ENCODE measurements around the gene LSS. TPM values are rescaled to one million over a fixed set of nuclear protein-coding genes. Genes with fewer than 3 reads are reported as not detected.
"Not testable (repeated sequence)": the region's sequence is repeated elsewhere in the genome, so short reads cannot be mapped to it uniquely, and the experiment has no call there.

The LSS gene
- total RNA-seq, 1 donor from 2014 or later: 52.6 TPM

- DNase-seq (ENCODE audit: low read depth in 2 of 2): no peak
Measured at GRCh38 chr21:46205766-46206162, 22.8 kb downstream of the LSS start.

- DNase-seq (ENCODE audit: low read depth in 2 of 2): no peak
Measured at GRCh38 chr21:46205166-46205565, 23.4 kb downstream of the LSS start.

DNA sequence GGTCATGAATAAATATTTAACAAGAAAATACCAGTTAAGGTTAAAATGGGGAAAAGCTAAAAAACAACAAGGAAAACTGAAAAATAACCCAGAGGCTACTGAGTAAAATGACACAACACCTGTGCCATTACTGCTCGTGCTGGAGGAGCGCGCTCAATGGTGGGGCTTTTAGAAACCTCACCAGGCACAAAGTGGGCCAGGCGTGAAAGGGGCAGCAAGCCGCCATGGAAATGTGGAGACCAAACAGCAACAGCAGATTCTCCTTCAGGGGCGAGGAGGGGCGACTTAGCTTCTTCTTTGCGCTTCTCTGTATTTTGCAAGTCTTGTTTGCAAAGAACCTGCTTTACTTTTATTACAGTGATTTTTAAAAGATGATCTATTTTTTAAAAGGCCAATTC lies 25.4 kb downstream of the LSS start:
- DNase-seq (ENCODE audit: low read depth in 2 of 2): no peak

- peak; percentile 52 to 87 for DNase-seq (ENCODE audit: low read depth in 2 of 2)
Measured at GRCh38 chr21:46202592-46203202, 25.9 kb downstream of the LSS start.

GRCh38 chr21:46200877-46201803 lies 27.4 kb downstream of the LSS start:
- not testable (repeated sequence) for DNase-seq (ENCODE audit: low read depth in 2 of 2)

GRCh38 chr21:46199436-46200373 lies 28.9 kb downstream of the LSS start:
- DNase-seq (ENCODE audit: low read depth in 2 of 2): no peak

DNA sequence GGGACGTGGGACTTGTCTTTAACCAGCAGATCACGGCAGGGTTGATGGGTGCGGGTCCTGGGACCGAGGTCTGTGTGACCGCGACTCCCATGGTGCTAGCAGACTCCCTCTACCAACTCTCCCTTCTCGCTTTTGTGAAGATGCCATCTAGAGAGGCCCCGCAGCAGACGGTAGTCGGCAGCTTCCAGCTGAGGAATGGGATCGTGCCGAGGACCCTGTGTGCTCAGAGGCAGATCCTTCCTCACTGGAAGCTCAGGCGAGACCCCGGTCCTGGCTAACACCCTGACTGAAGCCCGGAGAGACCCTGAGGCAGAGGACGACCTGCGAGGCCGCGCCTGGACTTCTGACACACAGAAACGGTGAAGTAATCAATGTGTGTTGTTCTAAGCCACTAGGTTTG lies 31.8 kb downstream of the LSS start:
- no peak for DNase-seq (ENCODE audit: low read depth in 2 of 2)

- DNase-seq (ENCODE audit: low read depth in 2 of 2): no peak
Measured at GRCh38 chr21:46195595-46196195, 32.9 kb downstream of the LSS start.

DNA sequence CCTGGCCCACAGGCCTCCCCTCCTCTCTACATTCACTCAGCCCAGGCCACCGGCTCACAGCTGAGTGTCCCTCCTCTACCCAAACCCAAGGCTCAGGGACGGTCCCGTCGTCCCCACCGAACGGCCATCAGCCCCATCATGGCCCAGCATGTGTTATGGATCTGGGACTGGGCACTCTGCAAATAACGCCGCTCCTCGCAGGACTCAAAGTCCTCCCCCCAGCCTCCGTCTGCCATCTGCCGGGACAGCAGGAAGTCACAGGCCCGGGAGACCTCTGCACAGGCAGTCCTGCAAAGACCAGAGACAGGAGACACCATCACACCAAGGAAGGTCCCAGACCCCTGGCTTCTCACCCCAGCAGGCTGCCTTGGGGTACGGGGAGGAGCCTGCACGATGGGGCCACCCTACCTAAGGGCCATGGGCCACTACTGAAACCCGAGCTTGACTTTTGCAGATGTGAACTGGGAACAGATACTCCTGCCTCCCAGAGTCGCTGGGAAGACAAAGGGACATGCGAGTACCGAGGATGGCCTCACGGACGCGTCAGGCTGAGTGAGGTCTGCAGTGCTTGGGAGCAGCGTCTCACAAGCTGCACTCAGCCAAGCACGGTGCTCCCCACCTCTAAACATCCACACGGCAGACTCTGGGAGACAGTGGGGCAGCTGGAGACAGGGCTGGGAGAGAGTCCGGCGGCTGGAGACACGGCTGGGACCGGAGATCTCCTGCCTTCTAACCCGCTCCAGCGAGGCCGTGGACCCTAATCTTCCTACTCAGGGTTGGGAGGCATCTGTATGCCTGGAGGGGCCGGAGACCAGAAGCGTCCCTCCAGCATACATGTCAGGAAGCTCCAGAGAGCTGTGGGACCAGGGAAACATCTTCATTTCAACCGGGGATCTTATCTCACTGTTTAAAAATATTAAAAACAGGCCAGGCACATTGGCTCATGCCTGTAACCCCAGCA lies 33.9 kb downstream of the LSS start:
- no peak for DNase-seq (ENCODE audit: low read depth in 2 of 2)

GRCh38 chr21:46193829-46194373 lies 34.7 kb downstream of the LSS start:
- DNase-seq (ENCODE audit: low read depth in 2 of 2): no peak

GRCh38 chr21:46191686-46192575 lies 36.6 kb downstream of the LSS start:
- DNase-seq (ENCODE audit: low read depth in 2 of 2): no peak

DNA sequence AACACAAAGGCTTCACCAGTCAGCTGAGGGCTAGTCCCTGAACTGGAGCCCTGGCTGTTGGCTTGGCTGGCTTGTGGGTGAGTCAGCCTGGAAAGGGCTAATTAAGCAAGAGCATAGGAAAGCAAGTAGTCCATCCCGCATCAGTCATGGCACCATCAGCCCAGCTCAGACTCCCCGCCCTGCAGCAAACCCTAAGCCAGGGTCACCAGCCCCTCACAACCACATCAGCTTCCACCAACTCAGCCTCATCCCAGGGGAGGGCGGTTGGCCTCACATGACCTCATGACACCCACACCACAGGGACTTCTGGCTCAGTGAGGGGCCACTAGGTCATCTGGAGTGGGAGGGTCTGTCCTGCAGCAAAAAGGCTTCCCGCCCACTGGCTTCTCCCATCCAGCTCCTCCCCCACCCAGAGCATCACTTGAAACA lies 37.3 kb downstream of the LSS start:
- peak; percentile 55 to 79 for DNase-seq (ENCODE audit: low read depth in 2 of 2)

- DNase-seq (ENCODE audit: low read depth in 2 of 2): no peak
Measured at GRCh38 chr21:46190491-46191131, 38.0 kb downstream of the LSS start.

DNA sequence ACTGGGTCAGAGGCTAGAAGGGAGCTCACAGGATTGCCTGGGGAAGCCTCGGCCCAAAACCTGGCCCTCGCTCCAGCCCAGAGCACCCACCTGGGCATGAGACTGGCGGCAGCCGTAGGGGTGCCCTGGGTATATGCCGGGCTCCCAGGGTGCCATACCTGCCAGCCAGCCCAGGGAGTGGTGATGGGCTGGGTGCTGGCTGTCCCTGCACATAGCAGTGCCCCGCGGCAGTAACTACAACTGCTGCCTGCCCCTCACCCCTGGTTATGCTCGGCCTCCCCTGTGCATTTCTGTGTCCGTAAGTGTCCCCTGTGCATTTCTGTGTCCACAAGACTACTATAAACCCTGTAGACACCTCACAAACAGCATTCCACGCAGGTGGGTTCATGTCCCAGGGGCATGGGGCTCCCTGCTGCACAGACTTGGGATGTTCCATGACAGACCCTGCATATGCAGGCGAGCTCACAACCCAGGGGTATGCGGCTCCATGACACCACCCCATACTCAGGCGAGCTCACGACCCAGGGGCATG lies 38.5 kb downstream of the LSS start:
- no peak for DNase-seq (ENCODE audit: low read depth in 2 of 2)

DNA sequence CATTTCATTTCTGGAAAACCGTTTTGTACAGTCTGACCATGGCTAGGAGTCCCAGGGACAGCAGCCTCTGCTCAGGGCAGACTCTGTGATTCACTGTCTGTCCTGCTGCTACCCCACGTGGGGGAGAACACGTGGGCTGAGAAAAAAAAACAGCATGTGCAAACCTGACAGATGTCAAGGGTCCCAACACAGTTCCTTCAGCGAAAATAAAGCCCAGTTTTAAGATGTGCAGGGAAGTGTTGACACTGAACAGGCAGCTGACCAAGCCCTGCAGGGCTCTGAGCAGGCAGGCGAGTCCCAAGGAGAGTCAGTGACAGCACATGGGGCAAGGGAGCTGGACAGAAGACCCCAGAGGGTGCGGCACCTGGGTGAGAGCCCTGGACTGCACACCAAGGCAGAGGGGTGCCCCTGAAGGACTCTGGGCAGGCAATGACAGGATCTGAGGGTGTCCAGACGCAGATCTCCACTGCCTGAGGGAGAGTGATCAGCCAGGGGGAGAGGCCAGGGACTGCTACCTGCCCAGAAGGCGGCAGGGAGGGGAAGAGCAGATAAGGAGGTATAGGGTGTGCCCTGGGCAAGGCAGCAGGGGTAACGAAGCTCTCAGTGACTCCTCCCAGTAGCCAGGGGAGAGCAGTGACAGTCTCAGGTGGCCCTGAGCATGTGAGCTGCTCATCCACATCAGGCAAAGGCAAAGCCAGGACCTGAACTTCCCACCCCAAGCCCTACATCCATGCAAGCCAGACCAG lies 39.2 kb downstream of the LSS start:
- peak; percentile 44 to 55 for DNase-seq (ENCODE audit: low read depth in 2 of 2)

- peak; percentile 56 to 85 for DNase-seq (ENCODE audit: low read depth in 2 of 2)
Measured at GRCh38 chr21:46188226-46189212, 40.1 kb downstream of the LSS start.

Measured in lung microvascular endothelial cell (primary cell).